ENCODE data around the gene CD101.

CD101 gene

GRCh38 chr1:116987256-116987555 is 14.4 kb upstream of the CD101 start:
- DNase-seq, result no peak

GRCh38 chr1:116988248-116988647 is 13.3 kb upstream of the CD101 start:
- no peak for DNase-seq

- DNase-seq, result no peak
Measured at GRCh38 chr1:116988908-116989307, 12.7 kb upstream of the CD101 start.

GRCh38 chr1:116989835-116990234 is 11.7 kb upstream of the CD101 start:
- no peak for DNase-seq

- peak; percentile 84 for DNase-seq
Measured at GRCh38 chr1:116990612-116991151, 10.9 kb upstream of the CD101 start.

GRCh38 chr1:116991171-116991845 is 10.3 kb upstream of the CD101 start:
- no peak for DNase-seq

DNA sequence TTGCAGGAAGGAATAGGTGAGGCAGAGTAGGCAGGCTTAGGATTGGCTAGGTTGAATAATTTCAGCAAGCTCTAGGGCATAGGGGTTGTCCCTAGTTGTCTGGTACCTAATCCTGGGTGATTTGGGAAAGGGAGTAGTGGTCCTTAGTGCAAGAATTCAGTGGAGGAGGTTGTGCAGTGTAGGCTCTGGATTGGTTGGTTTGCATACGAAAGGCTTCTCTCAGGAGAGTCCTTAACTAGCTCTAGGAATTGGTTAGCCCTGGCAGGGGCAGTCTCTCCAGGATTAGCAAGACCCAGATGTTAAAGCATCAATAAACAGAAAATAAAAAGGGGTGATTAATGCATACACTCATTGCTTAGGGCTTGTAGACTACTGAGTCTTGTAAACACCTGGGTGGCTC is 9.6 kb upstream of the CD101 start:
- no peak for DNase-seq

- no peak for DNase-seq
Measured at GRCh38 chr1:116993286-116993685, 8.3 kb upstream of the CD101 start.

DNA sequence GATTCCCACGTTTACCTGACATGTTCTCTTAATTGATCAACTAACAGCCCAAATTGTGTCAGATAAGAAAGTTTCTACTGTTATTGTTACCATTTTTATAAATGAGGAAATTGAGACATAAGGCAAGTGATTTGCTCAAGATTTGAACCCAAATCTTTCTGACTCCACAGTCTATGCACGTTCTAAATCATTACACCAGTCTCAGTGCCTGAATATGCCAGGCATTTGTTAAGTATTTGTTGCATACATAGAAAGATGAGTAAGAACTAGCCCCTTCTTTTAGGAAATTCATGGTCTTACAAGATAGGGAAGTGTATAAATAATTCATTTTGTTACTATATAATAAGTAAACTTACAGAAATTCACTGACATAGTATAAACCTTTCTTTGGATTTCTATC is 7.1 kb upstream of the CD101 start:
- DNase-seq, result no peak

DNA sequence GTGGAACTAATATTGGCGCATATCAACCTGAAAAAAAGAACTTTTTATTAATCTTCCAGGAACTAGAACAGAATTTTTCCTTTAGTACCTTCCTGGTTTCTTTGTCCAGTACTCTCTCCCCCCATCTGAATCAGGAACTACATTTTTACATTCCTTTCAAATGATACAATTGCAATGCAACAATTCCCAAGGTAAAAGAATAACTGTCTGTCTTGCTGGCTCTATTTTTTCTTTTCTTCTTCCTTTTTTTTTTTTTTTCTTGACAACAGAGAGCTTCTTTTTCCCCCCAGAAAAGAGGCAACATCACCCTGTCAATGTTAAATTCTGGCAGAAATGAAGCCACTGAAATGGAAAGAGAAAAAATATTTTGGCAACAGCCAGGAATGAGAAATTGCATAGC is 4.5 kb upstream of the CD101 start:
- DNase-seq, result no peak

GRCh38 chr1:116997636-116998035 is 3.9 kb upstream of the CD101 start:
- peak; percentile 54 for DNase-seq

DNA sequence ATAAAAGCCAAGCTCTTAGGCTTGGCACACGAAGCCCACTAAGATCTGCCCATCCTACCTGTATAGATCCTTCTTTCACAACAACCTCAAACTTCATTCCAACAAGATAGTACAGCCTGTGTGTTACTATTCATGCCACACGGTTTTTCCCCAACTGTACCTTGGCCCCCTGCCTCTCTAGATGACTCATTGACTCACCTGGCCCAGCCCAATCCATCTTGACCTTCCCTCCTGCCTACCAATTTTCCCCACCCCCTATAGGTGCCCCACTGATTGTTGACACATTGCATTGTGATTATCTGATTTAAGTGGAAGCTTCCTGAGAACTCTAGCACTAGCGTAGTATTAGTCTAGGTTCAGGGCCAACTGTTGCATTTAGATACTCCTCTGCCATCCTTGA is 2.0 kb upstream of the CD101 start:
- no peak for DNase-seq

- DNase-seq, result no peak
Measured at GRCh38 chr1:117000142-117000541, 1.4 kb upstream of the CD101 start.

DNA sequence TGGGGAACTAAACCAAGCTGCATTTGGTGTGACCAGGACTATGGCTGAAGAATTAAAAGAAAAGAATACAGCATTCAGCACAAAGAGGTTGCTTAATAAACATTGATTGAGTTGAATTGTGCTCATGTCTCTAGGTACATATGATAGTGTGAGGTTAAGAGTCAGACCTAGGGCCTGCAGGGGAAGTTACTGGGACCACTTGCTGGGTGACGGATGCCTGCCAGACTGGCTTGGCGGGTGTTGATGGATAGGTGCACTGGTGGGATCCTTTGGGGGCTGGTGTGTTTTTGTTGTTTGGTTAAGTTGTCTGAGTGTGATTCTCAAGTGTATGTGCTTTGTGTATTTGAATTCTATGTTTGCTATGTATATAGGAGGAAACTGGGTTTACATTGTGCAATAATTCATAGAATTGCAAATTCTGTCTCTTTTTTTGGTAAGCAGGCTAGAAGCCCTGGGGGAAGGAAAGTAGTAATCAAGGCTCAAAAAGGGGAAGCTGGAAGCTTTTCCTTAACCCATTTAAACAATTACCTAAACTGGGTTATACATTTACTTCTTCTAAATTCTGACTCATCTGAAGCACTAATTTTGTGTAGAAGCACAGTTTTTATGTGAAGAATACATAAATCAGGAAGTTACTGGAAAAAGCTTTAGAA is 1.8 kb downstream of the CD101 start:
- DNase-seq, result no peak

- DNase-seq, result no peak
Measured at GRCh38 chr1:117007719-117008013, 6.1 kb downstream of the CD101 start.

DNA sequence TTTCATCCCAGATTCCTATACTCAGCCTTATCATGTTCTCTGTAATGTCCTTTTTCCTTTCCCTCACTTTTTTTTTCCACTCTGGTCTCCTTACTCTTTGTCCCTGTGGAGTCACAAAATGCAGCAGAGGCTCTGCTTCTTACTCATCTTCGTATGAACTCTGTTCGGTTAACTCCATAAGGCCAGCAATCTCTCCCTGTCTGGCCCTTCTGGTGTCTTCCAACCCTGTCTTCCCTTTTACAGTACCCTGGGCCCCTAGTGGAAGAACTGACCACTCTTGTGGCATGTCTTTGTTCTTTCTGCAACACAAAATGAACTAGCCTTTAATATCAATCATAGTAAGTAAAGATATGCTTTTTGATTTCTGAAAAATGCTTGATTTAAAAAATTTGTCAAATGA is 7.1 kb downstream of the CD101 start:
- no peak for DNase-seq

DNA sequence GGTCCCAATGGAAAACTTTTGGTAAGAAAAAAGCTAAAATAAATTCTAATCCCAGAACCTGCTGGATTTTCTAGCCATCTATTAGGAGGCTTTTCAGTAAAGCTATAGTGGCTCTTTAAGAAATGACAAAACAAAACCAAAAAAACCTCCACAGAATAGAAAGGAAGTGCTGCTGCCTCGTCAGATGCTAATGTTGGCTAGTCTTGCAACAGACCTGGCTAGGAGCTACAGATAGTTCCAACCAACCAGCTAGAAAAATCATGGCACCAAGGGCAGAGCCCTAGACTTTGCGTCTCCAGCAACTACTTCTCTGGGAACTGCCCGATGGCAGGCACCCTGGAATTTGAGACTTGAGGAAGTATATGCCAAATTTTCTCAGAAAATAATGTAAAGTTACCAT is 7.6 kb downstream of the CD101 start:
- DNase-seq, result no peak

DNA sequence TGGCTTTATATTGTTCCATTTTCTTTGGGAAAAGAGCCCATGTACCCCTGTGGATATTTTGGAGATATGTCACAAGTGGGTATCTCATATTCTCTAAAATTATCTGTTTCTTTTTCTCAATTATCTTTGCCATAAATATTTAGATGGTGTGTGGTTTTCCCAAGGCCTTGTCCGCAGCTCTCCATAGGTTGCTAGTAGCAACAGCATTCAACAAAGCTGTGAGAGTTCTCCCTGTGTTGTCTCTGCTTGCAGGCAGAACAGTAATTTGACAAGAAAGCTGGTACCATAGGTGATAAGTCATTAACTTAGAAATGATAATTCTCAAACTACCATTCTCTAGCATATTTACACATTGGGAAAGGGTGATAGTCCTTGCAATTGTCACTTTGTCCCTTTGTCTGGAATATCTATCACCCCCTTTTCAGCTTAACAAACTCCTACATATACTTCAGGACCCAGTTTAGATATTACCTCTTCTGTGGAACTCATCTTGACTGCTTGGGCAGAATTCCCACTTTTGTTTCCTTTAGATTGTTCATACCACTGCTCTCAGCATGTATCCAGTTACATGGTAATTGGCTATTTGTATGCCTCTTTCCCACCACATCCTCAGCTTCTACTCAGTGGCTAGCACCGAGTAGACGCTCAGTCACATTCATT is 8.9 kb downstream of the CD101 start:
- DNase-seq, result no peak

GRCh38 chr1:117011334-117011733 is 9.8 kb downstream of the CD101 start:
- DNase-seq, result no peak

- DNase-seq, result no peak
Measured at GRCh38 chr1:117013309-117013858, 11.8 kb downstream of the CD101 start.

- no peak for DNase-seq
Measured at GRCh38 chr1:117014209-117014608, 12.6 kb downstream of the CD101 start.

- DNase-seq, result no peak
Measured at GRCh38 chr1:117015724-117016123, 14.2 kb downstream of the CD101 start.

GRCh38 chr1:117017062-117017461 is 15.5 kb downstream of the CD101 start:
- DNase-seq, result no peak

- DNase-seq, result no peak
Measured at GRCh38 chr1:117017648-117018047, 16.1 kb downstream of the CD101 start.
